Brain microvascular endothelial cell (primary cell): Measurements from ENCODE around the gene ZSCAN5A.
"Not testable (repeated sequence)": the region's sequence is repeated elsewhere in the genome, so short reads cannot be mapped to it uniquely, and the experiment has no call there.

Experiments
- DNase-seq: peaks from one replicate; pipeline ENCODE4 v3.0.0-alpha.2; 2020
- H3K27ac ChIP-seq: fragments of 250-450 bp; sonication (Bioruptor Pico); 2 replicates; pipeline ENCODE4 v1.5.1; 2020; ENCODE audit warnings: mild to moderate bottlenecking, moderate library complexity
- H3K27me3 ChIP-seq: fragments of 250-450 bp; sonication (Bioruptor Pico); replicated peaks from 2 replicates; pipeline ENCODE4 v1.5.1; 2020; ENCODE audit warnings: mild to moderate bottlenecking
- H3K36me3 ChIP-seq: fragments of 250-450 bp; sonication (Bioruptor Pico); replicated peaks from 2 replicates; pipeline ENCODE4 v1.5.1; 2020; ENCODE audit warnings: mild to moderate bottlenecking
- H3K4me3 ChIP-seq: 2 replicates; pipeline ENCODE4 v1.5.1; 2011; ENCODE audit warnings: low read depth, mild to moderate bottlenecking, control low read depth, low read length, moderate library complexity
- in situ Hi-C: cut with HindIII; loops from 2 replicates; pipeline ENCODE4 v1.10.0; 2017; ENCODE audit warnings: low sequenced_read_pairs, low pct_ligation_motif_present
- TF ChIP-seq, protein P1 (sequence below): IDR thresholded peaks from 2 replicates; pipeline ENCODE4 v1.5.1; 2011; ENCODE audit warnings: low read depth, mild to moderate bottlenecking, moderate library complexity, low read length, control low read depth, inconsistent platforms; ENCODE audit errors: missing control alignments

The ZSCAN5A gene

DNA sequence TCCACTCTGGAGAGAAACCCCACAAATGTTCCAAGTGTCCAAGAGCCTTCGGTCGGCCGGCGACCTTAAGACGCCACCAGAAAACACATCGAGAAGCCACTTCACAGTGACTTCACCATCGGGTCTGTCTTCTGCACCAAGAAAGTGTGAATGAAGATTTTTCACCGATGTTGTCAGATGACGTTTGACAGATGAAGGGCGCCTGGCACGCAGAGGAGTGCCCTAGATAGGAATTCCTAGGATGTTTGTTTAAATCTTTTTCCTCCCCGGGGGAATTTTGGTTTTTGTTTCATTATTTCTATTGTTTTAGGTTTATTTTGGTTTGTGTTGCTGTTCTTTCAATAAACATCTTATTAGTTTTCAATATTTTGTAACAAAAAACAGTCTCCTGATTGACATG, 105.5 kb downstream of the ZSCAN5A start:
- Histone ChIP-seq H3K4me3 (no peak overlapping the region), H3K27me3 (no peaks in the 10 kb centered on the region), H3K27ac (no peak overlapping the region), H3K36me3 (no peaks in the 10 kb centered on the region)
- DNase-seq: no peak
- in situ Hi-C loops: no loop called here
- TF ChIP-seq, protein P1, sequence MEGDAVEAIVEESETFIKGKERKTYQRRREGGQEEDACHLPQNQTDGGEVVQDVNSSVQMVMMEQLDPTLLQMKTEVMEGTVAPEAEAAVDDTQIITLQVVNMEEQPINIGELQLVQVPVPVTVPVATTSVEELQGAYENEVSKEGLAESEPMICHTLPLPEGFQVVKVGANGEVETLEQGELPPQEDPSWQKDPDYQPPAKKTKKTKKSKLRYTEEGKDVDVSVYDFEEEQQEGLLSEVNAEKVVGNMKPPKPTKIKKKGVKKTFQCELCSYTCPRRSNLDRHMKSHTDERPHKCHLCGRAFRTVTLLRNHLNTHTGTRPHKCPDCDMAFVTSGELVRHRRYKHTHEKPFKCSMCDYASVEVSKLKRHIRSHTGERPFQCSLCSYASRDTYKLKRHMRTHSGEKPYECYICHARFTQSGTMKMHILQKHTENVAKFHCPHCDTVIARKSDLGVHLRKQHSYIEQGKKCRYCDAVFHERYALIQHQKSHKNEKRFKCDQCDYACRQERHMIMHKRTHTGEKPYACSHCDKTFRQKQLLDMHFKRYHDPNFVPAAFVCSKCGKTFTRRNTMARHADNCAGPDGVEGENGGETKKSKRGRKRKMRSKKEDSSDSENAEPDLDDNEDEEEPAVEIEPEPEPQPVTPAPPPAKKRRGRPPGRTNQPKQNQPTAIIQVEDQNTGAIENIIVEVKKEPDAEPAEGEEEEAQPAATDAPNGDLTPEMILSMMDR: no peak

DNA sequence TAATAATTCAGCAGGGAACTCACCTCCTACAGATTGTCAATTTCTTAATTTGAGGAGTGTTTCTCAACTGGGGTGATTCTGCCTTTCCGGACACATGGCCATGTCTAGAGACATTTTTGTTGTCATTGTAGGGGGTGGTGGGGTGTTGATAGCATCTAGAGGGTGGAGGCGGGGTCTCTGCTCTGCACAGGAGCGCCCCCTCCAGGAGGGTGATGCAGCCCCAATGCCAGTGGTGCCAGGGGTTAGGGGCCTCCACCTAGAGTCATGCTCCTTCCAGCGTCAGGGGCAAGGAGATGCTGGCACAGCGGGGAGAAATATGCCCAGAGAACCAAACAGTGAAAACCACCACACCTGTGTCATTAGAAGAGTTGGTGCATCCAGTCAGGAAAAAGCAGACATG, 107.1 kb downstream of the ZSCAN5A start:
- H3K4me3 ChIP-seq, H3K36me3 ChIP-seq, DNase-seq, H3K27ac ChIP-seq, in situ Hi-C loops, H3K27me3 ChIP-seq: not testable (repeated sequence)

DNA sequence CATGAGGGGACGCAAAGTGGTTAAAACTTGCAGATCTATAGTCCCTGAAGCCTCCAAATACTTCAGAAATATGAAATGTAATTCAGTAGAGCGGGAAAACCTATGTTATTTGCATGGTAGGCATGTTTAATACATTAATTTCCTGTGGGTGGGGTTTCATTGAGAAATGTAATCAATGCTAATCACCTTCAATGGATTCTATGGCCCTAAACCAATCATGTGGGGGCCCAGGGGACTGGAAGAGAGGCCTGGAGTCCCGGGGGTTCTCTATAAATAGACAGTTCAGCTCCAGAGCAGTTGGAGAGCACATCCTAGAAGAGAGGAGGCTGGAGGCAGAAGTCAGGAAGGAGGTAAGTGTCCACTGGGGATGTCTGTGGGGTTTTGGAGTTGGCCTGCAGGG, 112.7 kb downstream of the ZSCAN5A start, which contains the start of gene ZSCAN5C:
TSS of gene ZSCAN5C (plus strand) at position 301 of the 400 bp plus-strand sequence. CDS start 3,641 bp downstream, outside the sequence.
- H3K27ac ChIP-seq: no peak within 1 kb of the TSS
- TF ChIP-seq, protein P1: no peak
- no peaks in the 10 kb centered on the region for H3K27me3 ChIP-seq
- in situ Hi-C loops: no loop called here
- DNase-seq: no peak
- no peaks in the 10 kb centered on the region for H3K36me3 ChIP-seq
- H3K4me3 ChIP-seq: no peak within 1 kb of the TSS

DNA sequence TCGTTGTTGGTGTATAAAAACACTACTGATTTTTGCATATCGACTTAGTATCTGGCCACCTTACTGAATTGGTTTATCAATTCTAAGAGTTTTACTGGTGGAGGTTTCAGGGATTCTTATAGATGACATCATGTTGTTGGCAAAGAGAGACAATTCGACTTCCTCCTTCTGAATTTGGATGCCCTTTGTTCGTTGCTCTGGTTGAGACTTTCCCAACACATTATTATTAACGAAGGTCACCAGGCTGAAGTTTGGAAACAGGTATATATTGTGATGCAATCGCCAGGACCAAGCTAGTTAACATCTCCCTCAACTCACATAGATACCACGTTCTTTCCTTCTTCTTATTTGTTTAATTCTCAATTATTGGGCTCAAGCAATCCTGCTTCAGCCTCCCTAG, 115.0 kb downstream of the ZSCAN5A start:
- Histone ChIP-seq H3K27ac (no peak overlapping the region), H3K36me3 (no peaks in the 10 kb centered on the region), H3K27me3 (no peaks in the 10 kb centered on the region), H3K4me3 (no peak overlapping the region)
- TF ChIP-seq, protein P1: no peak
- in situ Hi-C loops: no loop called here
- no peak for DNase-seq

DNA sequence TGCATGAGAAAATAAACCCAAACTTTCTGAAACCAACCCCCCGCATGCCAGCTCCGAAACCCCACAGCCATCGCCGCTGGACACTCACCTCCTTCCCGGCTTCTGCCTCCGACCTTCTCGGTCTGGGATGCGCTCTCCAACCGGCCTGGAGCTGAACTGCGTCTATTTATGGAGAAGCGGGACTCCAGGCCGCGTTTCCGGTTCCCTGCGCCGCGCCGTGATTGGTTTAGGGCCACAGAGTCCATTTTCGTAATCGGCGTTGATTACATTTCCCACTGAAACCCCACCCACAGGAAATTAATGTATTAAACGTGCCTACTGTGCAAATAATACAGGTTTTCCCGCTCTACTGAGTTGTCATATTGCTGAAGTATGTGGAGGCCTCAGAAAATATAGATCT, 117.0 kb downstream of the ZSCAN5A start, which contains the start of gene ZSCAN5B:
TSS of gene ZSCAN5B (minus strand) at position 138 of the 400 bp plus-strand sequence. CDS start 4,731 bp downstream, outside the sequence.
- in situ Hi-C loops, H3K27me3 ChIP-seq, H3K4me3 ChIP-seq, H3K36me3 ChIP-seq, H3K27ac ChIP-seq, DNase-seq: not testable (repeated sequence)

DNA sequence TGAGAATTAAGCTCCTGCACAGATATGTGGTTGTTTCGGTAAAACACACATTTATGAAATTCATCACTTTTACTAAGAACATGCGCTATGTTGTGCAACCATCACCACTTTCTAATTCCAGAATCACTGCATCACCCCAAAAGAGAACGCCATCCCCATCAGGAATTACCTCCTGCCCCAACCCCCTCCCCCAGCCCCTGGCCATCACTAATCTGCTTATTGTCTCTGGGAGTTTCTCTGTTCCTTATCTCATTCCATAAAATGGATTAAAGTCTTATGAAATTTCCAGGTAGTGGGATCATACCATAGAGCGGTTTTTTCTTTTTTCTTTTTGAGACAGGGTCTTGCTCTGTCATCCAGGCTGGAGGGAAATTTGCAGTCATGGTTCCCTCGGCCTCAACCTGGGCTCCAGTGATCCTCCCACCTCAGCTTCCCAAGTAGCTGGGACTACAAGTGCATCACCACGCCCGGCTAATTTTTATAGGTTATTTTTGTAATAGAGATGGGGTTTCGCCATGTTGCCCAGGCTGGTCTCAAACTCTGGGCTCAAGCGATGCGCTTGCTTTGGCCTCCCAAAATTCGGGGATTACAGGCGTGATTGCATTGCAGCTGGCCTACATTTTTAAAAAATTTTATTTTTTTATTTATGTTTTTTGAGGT, 120.5 kb downstream of the ZSCAN5A start:
- DNase-seq: no peak
- Histone ChIP-seq H3K27me3 (no peaks in the 10 kb centered on the region), H3K27ac (no peak overlapping the region), H3K4me3 (no peak overlapping the region), H3K36me3 (no peaks in the 10 kb centered on the region)
- TF ChIP-seq, protein P1: no peak
- in situ Hi-C loops: no loop called here

DNA sequence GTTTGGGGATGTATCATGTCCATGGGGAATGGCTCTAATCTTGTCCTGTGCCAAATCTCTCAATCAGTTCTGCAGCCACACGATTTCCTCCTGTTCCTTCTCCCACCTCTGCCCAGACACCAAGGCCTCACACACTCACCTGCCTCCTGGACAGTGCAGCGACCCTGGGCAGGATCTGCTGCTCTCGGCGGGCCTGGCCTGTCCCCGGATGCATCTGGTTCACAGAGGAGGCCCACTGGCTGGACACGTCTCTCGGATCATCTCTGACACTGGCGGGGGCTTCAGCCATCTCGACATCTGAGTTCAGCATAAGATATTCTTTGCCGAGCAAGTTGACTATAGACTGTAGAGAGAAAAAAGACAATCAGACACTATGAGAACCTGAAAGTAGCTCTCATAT, 122.9 kb downstream of the ZSCAN5A start:
- no peaks in the 10 kb centered on the region for H3K27me3 ChIP-seq
- H3K27ac ChIP-seq: no peak overlapping the region
- no peak overlapping the region for H3K4me3 ChIP-seq
- in situ Hi-C loops: no loop called here
- DNase-seq: no peak
- no peaks in the 10 kb centered on the region for H3K36me3 ChIP-seq
- TF ChIP-seq, protein P1: no peak
